IPS DF 4.7 (cell line): Measurements from ENCODE around the gene SLX4.

Experiments
- DNase-seq: peaks from one replicate; pipeline ENCODE4 v3.0.0-alpha.2; 2013; ENCODE audit warnings: low spot score; ENCODE audit errors: extremely low read depth

The SLX4 gene

GRCh38 chr16:3550851-3551847, 60.3 kb downstream of the SLX4 start:
- DNase-seq: no peak

GRCh38 chr16:3549906-3550305, 61.5 kb downstream of the SLX4 start:
- no peak for DNase-seq

- no peak for DNase-seq
Observed at GRCh38 chr16:3548859-3549258, 62.5 kb downstream of the SLX4 start.

- DNase-seq: no peak
Observed at GRCh38 chr16:3548445-3548844, 63.0 kb downstream of the SLX4 start.

- DNase-seq: no peak
Observed at GRCh38 chr16:3546986-3547682, 64.3 kb downstream of the SLX4 start.

GRCh38 chr16:3542601-3543373, 68.6 kb downstream of the SLX4 start:
- no peak for DNase-seq

GRCh38 chr16:3541527-3542155, 69.8 kb downstream of the SLX4 start:
- DNase-seq: no peak

GRCh38 chr16:3538222-3538621, 73.2 kb downstream of the SLX4 start:
- no peak for DNase-seq

- no peak for DNase-seq
Observed at GRCh38 chr16:3536851-3537250, 74.6 kb downstream of the SLX4 start.

GRCh38 chr16:3536271-3536731, 75.1 kb downstream of the SLX4 start:
- no peak for DNase-seq

- DNase-seq: no peak
Observed at GRCh38 chr16:3534126-3534525, 77.3 kb downstream of the SLX4 start.

GRCh38 chr16:3532741-3533140, 78.7 kb downstream of the SLX4 start:
- DNase-seq: no peak
